SU-DHL-6 (cell line): Measurements from ENCODE around the gene FN1.

Experiments
- CTCF ChIP-seq: fragments of 200-600 bp; sonication (generic); IDR thresholded peaks from one replicate; pipeline ENCODE4 v1.5.1; 2017; ENCODE audit warnings: antibody characterized with exemption, mild to moderate bottlenecking, low read length, moderate library complexity; ENCODE audit not compliant: insufficient read depth, poor library complexity, severe bottlenecking
- EZH2phosphoT487 ChIP-seq: fragments of 200-600 bp; sonication (generic), shearing (Covaris generic); conservative IDR thresholded peaks from 2 replicates; pipeline ENCODE4 v1.6.1; 2018; ENCODE audit warnings: mild to moderate bottlenecking, antibody characterized with exemption, low read length, moderate library complexity, mixed read lengths

- TF ChIP-seq CTCF (no peak), EZH2phosphoT487 (no peak)
Measured at GRCh38 chr2:215442401-215442787, 6.5 kb upstream of the FN1 start.
